Muscle of leg (tissue), 11 donors: Measurements from ENCODE around the gene PAFAH1B2. TPM values are rescaled to one million over a fixed set of nuclear protein-coding genes. Genes with fewer than 3 reads are reported as not detected.
"Not testable (repeated sequence)": the region's sequence is repeated elsewhere in the genome, so short reads cannot be mapped to it uniquely, and the experiment has no call there.

Experiments
- DNase-seq: peaks from one replicate; pipeline ENCODE4 v3.0.0; 2013
- H3K27ac ChIP-seq: one replicate; pipeline ENCODE4 v1.5.1; 2013; ENCODE audit warnings: mild to moderate bottlenecking, low read length, control low read depth
- H3K27me3 ChIP-seq: one replicate; pipeline ENCODE4 v1.6.1; 2013; ENCODE audit warnings: low read length; ENCODE audit not compliant: control insufficient read depth, insufficient read depth
- H3K36me3 ChIP-seq: one replicate; pipeline ENCODE4 v1.6.1; 2013; ENCODE audit warnings: low read length; ENCODE audit not compliant: control insufficient read depth, insufficient read depth
- H3K4me1 ChIP-seq: one replicate; pipeline ENCODE4 v1.6.1; 2013; ENCODE audit warnings: low read length; ENCODE audit not compliant: control insufficient read depth, insufficient read depth
- H3K4me3 ChIP-seq: one replicate; pipeline ENCODE4 v1.5.1; 2013; ENCODE audit warnings: low read length, control low read depth
- H3K9me3 ChIP-seq: replicated peaks from 2 replicates; pipeline ENCODE4 v1.6.1; 2013; ENCODE audit warnings: low read depth, low read length; ENCODE audit not compliant: control insufficient read depth
- WGBS: methylation state at CpG from one replicate; pipeline ENCODE4 v1.1.5; 2013; ENCODE audit warnings: missing lambda C conversion rate; ENCODE audit not compliant: insufficient coverage; 5-methylcytosine and 5-hydroxymethylcytosine counted together
- polyA plus RNA-seq, 8 donors: library from polyadenylated mRNA; unstranded; fragments of 120-200 nt; gene quantifications; one replicate each; pipeline versions ENCODE4 v1.2.1 to v1.2.3, GENCODE V29; 2013; ENCODE audit warnings: inconsistent platforms in 1 of 8, low replicate concordance in 1 of 8; ENCODE audit not compliant: insufficient read length in 8 of 8, insufficient read depth in 1 of 8
- total RNA-seq: library from RNA; stranded (reverse); fragments of 120-200 nt; gene quantifications from one replicate; pipeline ENCODE4 v1.2.4, GENCODE V29; 2013

Gene PAFAH1B2
- total and polyA plus RNA-seq, 9 donors = 33.2 to 59.8 (median 49.6) TPM

- Histone ChIP-seq H3K4me3 (no peak overlapping the region), H3K36me3 (no peaks in the 10 kb centered on the region), H3K4me1 (no peaks in the 10 kb centered on the region), H3K9me3 (no peaks in the 10 kb centered on the region), H3K27me3 (peaks cover 2% of the 10 kb centered on the region), H3K27ac (no peak overlapping the region)
- 67% methylated on average over 4 of the region's 6 CpGs for WGBS
- DNase-seq = no peak
Observed at GRCh38 chr11:117127171-117127901, 16.8 kb upstream of the PAFAH1B2 start.

- H3K27me3 ChIP-seq = peaks cover 2% of the 10 kb centered on the region
- no peak overlapping the region for H3K4me3 ChIP-seq
- no peak overlapping the region for H3K27ac ChIP-seq
- H3K9me3 ChIP-seq = no peaks in the 10 kb centered on the region
- 81% methylated on average over 2 of the region's 4 CpGs for WGBS
- no peak for DNase-seq
- H3K4me1 ChIP-seq = no peaks in the 10 kb centered on the region
- H3K36me3 ChIP-seq = no peaks in the 10 kb centered on the region
Observed at GRCh38 chr11:117128289-117128688, 15.8 kb upstream of the PAFAH1B2 start.

GRCh38 chr11:117130396-117130795 is 13.7 kb upstream of the PAFAH1B2 start:
- H3K27me3 ChIP-seq, H3K9me3 ChIP-seq, DNase-seq, H3K27ac ChIP-seq, H3K36me3 ChIP-seq, H3K4me1 ChIP-seq, H3K4me3 ChIP-seq: not testable (repeated sequence)
- 66% methylated on average over 2 of the region's 7 CpGs for WGBS

- Histone ChIP-seq H3K4me1 (no peaks in the 10 kb centered on the region), H3K9me3 (no peaks in the 10 kb centered on the region), H3K27ac (no peak overlapping the region), H3K4me3 (no peak overlapping the region), H3K27me3 (peaks cover 2% of the 10 kb centered on the region), H3K36me3 (no peaks in the 10 kb centered on the region)
- WGBS = 80% methylated on average over 4 of the region's 7 CpGs
- no peak for DNase-seq
Observed at GRCh38 chr11:117130879-117131278, 13.2 kb upstream of the PAFAH1B2 start.

- no peaks in the 10 kb centered on the region for H3K27me3 ChIP-seq
- H3K9me3 ChIP-seq = no peaks in the 10 kb centered on the region
- no peaks in the 10 kb centered on the region for H3K36me3 ChIP-seq
- no CpG with 5 or more reads among the region's 3 CpGs for WGBS
- no peak overlapping the region for H3K27ac ChIP-seq
- no peaks in the 10 kb centered on the region for H3K4me1 ChIP-seq
- no peak overlapping the region for H3K4me3 ChIP-seq
- DNase-seq = no peak
Observed at GRCh38 chr11:117134431-117134830, 9.7 kb upstream of the PAFAH1B2 start.

GRCh38 chr11:117134979-117135378 is 9.1 kb upstream of the PAFAH1B2 start:
- H3K36me3 ChIP-seq, H3K4me3 ChIP-seq, DNase-seq, H3K27ac ChIP-seq, H3K9me3 ChIP-seq, H3K4me1 ChIP-seq, H3K27me3 ChIP-seq: not testable (repeated sequence)
- WGBS = no CpG with 5 or more reads among the region's 4 CpGs

GRCh38 chr11:117137223-117138086 is 6.6 kb upstream of the PAFAH1B2 start:
- H3K4me1 ChIP-seq, H3K27me3 ChIP-seq, H3K4me3 ChIP-seq, H3K36me3 ChIP-seq, H3K9me3 ChIP-seq, H3K27ac ChIP-seq, DNase-seq: not testable (repeated sequence)
- no CpG with 5 or more reads among the region's 15 CpGs for WGBS

- H3K27me3 ChIP-seq = no peaks in the 10 kb centered on the region
- peaks cover 15% of the 10 kb centered on the region for H3K36me3 ChIP-seq
- DNase-seq = peak; percentile 75
- H3K4me1 ChIP-seq = peaks cover 9% of the 10 kb centered on the region
- H3K4me3 ChIP-seq = peak overlapping the region; percentile 92
- WGBS = 0% methylated on average over 1 of the region's 5 CpGs
- no peaks in the 10 kb centered on the region for H3K9me3 ChIP-seq
- peak overlapping the region; percentile 92 for H3K27ac ChIP-seq
Observed at GRCh38 chr11:117143390-117143789, 697 bp upstream of the PAFAH1B2 start.

- H3K4me1 ChIP-seq = peaks cover 9% of the 10 kb centered on the region
- under 1% methylated on average over 44 of the region's 62 CpGs for WGBS
- H3K27me3 ChIP-seq = no peaks in the 10 kb centered on the region
- peak overlapping the region; percentile 92 for H3K27ac ChIP-seq
- H3K36me3 ChIP-seq = peaks cover 23% of the 10 kb centered on the region
- H3K4me3 ChIP-seq = peak overlapping the region; percentile 92
- no peaks in the 10 kb centered on the region for H3K9me3 ChIP-seq
- DNase-seq = peak; percentile 58
Observed at GRCh38 chr11:117144477-117145392, 648 bp downstream of the PAFAH1B2 start.

- Histone ChIP-seq H3K27me3 (no peaks in the 10 kb centered on the region), H3K4me1 (peaks cover 9% of the 10 kb centered on the region), H3K36me3 (peaks cover 23% of the 10 kb centered on the region), H3K27ac (peak overlapping the region; percentile 92), H3K9me3 (no peaks in the 10 kb centered on the region), H3K4me3 (peak overlapping the region; percentile 92)
- peak; percentile 25 for DNase-seq
- 17% methylated on average over 1 of the region's 5 CpGs for WGBS
Observed at GRCh38 chr11:117145393-117145761, 1.3 kb downstream of the PAFAH1B2 start.
